ENCODE data around the gene UAP1L1. TPM values are rescaled to one million over a fixed set of nuclear protein-coding genes. Genes with fewer than 3 reads are reported as not detected.
A peak's percentile ranks its signal among the peaks of the same experiment; 100 is the strongest.

The UAP1L1 gene, protein sequence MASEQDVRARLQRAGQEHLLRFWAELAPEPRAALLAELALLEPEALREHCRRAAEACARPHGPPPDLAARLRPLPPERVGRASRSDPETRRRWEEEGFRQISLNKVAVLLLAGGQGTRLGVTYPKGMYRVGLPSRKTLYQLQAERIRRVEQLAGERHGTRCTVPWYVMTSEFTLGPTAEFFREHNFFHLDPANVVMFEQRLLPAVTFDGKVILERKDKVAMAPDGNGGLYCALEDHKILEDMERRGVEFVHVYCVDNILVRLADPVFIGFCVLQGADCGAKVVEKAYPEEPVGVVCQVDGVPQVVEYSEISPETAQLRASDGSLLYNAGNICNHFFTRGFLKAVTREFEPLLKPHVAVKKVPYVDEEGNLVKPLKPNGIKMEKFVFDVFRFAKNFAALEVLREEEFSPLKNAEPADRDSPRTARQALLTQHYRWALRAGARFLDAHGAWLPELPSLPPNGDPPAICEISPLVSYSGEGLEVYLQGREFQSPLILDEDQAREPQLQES
- 3.4 and 5.4 TPM in 2 replicates for total RNA-seq (ENCODE audit: low replicate concordance)
- long read RNA-seq = 0 reads

DNA sequence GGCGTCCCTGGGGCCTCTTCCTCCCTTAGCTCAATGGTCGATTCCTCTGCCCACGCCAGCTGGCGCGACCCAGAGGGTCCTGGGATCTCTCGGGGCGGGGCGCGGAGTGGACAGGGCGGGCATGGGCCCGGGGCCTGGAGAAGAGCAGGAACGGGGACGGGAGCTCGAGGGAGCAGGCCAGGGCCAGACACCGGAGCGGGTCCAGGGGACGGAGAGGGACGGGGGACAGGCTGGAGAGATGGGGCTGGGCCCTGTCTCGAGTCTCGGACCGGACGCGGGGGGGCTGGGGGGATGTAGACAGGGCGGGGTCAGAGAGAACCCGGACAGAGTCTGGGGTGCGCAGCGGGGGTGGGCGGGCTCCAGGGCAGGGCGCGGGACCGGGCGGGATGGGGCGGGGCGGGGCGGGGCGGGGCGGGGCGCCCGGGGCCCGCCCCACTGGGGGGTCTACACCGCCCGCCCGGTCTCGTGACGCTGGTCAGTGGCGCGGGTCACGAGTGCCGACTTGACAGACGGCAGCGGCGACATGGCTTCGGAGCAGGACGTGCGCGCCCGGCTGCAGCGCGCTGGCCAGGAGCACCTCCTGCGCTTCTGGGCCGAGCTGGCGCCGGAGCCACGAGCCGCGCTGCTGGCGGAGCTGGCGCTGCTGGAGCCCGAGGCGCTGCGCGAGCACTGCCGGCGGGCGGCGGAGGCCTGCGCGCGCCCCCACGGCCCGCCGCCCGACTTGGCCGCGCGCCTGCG, at the start of gene UAP1L1:
TSS of gene UAP1L1 (plus strand) at position 508 of the 738 bp plus-strand sequence. CDS start at position 524, 16 bp downstream.
- no peaks in the 10 kb centered on the region for H3K36me3 Mint-ChIP-seq
- no peak within 1 kb of the TSS for H3K27ac Mint-ChIP-seq
- no peak for DNase-seq (ENCODE audit: extremely low spot score, unreplicated experiment)

DNA sequence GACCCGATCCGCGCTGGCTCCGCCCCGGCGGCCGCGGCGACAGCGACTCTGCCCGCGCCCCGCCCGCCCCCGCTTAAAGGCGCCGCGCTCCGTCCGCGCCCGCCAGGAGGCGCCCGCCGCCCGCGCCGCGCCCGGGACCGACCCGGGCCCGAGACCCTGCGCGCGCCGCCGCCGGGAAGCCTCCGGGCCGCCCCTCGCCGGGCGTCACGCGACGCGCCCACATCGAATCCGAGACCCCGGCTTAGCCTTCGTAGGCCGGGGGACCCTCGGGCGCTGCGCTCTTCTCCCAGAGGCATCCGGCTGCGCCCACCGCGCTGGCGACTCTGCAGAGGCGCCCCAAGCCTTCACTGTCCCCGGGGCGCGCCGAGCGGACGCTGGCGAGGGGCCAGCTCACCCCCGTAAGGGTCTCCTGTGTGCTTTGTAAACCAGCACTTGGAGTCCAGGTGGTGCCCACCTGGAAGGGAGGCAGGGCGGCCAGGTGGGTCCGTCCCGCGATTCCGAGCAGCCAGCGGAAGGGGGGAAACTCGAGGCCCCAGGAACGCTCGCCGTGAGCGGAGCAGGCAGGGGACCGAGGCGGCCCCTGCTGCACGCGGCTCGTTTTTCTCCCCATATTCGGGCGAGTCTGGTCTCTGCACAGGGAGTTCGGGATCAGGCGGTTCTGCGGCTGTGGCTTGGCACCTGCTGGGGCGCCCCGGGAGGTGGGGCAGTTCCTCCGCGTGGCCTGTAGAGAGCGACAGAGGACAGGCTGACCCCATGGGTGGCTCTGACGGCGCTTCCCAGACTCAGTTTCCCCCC, 48.9 kb upstream of the UAP1L1 start:
- TF ChIP-seq, protein P1, sequence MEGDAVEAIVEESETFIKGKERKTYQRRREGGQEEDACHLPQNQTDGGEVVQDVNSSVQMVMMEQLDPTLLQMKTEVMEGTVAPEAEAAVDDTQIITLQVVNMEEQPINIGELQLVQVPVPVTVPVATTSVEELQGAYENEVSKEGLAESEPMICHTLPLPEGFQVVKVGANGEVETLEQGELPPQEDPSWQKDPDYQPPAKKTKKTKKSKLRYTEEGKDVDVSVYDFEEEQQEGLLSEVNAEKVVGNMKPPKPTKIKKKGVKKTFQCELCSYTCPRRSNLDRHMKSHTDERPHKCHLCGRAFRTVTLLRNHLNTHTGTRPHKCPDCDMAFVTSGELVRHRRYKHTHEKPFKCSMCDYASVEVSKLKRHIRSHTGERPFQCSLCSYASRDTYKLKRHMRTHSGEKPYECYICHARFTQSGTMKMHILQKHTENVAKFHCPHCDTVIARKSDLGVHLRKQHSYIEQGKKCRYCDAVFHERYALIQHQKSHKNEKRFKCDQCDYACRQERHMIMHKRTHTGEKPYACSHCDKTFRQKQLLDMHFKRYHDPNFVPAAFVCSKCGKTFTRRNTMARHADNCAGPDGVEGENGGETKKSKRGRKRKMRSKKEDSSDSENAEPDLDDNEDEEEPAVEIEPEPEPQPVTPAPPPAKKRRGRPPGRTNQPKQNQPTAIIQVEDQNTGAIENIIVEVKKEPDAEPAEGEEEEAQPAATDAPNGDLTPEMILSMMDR (conservative IDR thresholded peaks at IDR 0.05) = no peak
- no peak for DNase-seq (ENCODE audit: extremely low spot score, unreplicated experiment)
- no peak overlapping the region for H3K27ac Mint-ChIP-seq
- H3K4me1 Mint-ChIP-seq (ENCODE audit: unreplicated experiment) = no peaks in the 10 kb centered on the region
- no peaks in the 10 kb centered on the region for H3K27me3 Mint-ChIP-seq
- no peaks in the 10 kb centered on the region for H3K36me3 Mint-ChIP-seq
- H3K9me3 Mint-ChIP-seq = no peaks in the 10 kb centered on the region
- peak overlapping the region; percentile 80 for H3K4me3 Mint-ChIP-seq

More for the DNA sequence above, at the start of gene UAP1L1:
- TF ChIP-seq, protein P1 (conservative IDR thresholded peaks at IDR 0.05) = no peak
- peaks cover 57% of the 10 kb centered on the region for H3K27me3 Mint-ChIP-seq
- H3K9me3 Mint-ChIP-seq = no peaks in the 10 kb centered on the region
- H3K4me1 Mint-ChIP-seq (ENCODE audit: unreplicated experiment) = no peaks in the 10 kb centered on the region
- peak within 1 kb of the TSS; percentile 74 for H3K4me3 Mint-ChIP-seq

DNA sequence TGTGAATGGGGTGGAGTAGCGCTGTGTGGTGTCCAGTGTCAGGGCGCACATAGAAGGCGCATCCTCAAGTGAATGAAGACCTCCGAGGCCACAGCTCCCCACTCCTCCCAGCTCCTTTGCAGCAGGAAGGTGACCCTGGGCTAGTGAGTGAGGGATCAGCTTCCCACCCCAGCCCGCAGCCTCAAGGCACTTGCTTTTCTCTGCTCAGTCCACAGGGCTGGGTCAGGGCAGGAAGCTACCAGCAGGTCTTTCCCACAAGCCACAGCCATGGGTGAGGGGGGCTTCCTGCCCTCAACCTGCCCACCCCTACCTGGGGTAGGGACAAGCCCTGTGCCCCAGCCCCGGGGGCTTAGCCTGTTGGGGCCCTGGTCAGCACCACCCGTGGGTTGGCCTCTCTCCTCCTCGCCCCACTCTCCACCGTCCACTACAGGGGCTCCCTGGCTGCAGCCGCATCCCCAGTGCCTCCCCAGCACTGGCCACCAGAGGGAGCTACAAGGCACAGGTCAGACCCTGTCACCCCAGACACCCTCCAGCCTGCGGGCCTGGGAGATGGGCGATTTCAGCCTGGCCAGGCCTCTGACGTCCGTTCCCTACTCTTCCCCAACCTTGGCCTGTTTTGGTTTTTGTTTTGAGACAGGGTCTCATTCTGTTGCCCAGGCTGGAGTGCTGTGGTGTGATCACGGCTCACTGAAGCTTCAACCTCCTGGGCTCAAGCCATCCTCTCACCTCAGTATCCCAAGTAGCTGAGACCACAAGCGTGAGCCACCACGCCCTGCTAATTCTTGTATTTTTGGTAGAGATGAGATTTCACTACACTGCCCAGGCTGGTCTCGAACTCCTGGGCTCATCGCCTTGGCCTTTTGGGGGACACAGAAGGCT, 48.0 kb upstream of the UAP1L1 start:
- Mint-ChIP-seq H3K27ac (peak overlapping the region; percentile 70), H3K4me3 (peak overlapping the region; percentile 80), H3K4me1 (ENCODE audit: unreplicated experiment) (no peaks in the 10 kb centered on the region), H3K9me3 (no peaks in the 10 kb centered on the region), H3K27me3 (no peaks in the 10 kb centered on the region), H3K36me3 (no peaks in the 10 kb centered on the region)
- peak; percentile 87 for DNase-seq (ENCODE audit: extremely low spot score, unreplicated experiment)
- TF ChIP-seq, protein P1 (conservative IDR thresholded peaks at IDR 0.05) = peak; percentile 91

DNA sequence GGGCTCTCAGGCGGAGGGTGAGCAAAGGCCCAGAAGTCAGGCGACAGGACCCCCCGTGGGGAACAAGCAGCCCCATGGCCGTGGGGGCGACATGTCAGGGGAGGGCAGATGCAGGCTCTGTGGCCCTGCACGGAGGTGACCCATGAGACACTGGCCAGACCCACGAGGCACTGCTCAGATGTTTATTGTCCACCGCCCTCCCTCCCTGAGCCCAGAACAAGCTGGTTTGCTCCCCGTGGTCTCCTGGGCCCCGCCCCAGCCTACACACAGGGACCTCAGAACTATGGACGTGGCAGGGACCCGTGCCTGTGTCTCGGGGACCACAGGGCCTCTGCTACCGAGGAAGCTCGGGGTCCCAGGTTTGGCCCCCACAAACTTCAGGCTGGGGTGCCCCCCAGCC, 47.3 kb upstream of the UAP1L1 start:
- no peak for DNase-seq (ENCODE audit: extremely low spot score, unreplicated experiment)
- Mint-ChIP-seq H3K4me1 (ENCODE audit: unreplicated experiment) (no peaks in the 10 kb centered on the region), H3K4me3 (no peak overlapping the region), H3K27ac (no peak overlapping the region), H3K27me3 (no peaks in the 10 kb centered on the region), H3K36me3 (no peaks in the 10 kb centered on the region), H3K9me3 (no peaks in the 10 kb centered on the region)
- TF ChIP-seq, protein P1 (conservative IDR thresholded peaks at IDR 0.05) = no peak
